Cardiac fibroblast (primary cell): ENCODE data around the gene MAML2.

Source experiments
- DNase-seq, 2 donors: peaks; one replicate each; pipeline versions ENCODE4 v3.0.0 to v3.0.0-alpha.2; 2010; ENCODE audit warnings: low read depth in 2 of 2
- H3K4me3 ChIP-seq, 2 donors: replicated peaks in 1 of 2; 1 replicate in 1 of 2; 2 replicates in 1 of 2; pipeline ENCODE4 v1.5.1; 2011; ENCODE audit warnings: low read depth in 2 of 2, low read length in 2 of 2, mild to moderate bottlenecking in 2 of 2, moderate library complexity in 1 of 2
- TF ChIP-seq, protein P1 (sequence below): IDR thresholded peaks from one replicate; pipeline ENCODE4 v1.5.1; 2011; ENCODE audit warnings: low read depth, mild to moderate bottlenecking, low read length, inconsistent platforms

MAML2 gene

GRCh38 chr11:96358321-96358720, 15.3 kb upstream of the MAML2 start:
- TF ChIP-seq, protein P1, sequence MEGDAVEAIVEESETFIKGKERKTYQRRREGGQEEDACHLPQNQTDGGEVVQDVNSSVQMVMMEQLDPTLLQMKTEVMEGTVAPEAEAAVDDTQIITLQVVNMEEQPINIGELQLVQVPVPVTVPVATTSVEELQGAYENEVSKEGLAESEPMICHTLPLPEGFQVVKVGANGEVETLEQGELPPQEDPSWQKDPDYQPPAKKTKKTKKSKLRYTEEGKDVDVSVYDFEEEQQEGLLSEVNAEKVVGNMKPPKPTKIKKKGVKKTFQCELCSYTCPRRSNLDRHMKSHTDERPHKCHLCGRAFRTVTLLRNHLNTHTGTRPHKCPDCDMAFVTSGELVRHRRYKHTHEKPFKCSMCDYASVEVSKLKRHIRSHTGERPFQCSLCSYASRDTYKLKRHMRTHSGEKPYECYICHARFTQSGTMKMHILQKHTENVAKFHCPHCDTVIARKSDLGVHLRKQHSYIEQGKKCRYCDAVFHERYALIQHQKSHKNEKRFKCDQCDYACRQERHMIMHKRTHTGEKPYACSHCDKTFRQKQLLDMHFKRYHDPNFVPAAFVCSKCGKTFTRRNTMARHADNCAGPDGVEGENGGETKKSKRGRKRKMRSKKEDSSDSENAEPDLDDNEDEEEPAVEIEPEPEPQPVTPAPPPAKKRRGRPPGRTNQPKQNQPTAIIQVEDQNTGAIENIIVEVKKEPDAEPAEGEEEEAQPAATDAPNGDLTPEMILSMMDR: no peak
- DNase-seq: no peak
- no peak overlapping the region for H3K4me3 ChIP-seq

DNA sequence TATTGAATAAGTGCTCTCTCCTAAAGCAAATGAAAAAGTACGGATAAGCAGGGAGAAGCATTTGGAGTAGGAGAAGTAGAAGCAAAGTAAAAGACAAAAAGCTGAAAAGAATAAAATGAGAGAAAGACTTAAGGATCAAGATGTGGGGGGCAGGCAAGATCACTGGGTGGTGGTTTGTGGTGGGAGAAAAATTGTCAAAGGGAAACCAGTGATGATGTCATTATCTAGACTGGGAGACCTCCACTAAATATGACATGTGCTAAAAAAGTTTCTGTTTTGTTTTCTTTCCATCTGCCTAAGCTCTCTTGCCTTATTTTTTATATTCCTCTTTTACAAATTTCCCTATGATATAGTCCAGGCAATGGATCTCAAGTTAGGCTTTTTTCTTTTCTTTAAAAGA, 14.8 kb upstream of the MAML2 start:
- TF ChIP-seq, protein P1: no peak
- no peak overlapping the region for H3K4me3 ChIP-seq
- DNase-seq: no peak

DNA sequence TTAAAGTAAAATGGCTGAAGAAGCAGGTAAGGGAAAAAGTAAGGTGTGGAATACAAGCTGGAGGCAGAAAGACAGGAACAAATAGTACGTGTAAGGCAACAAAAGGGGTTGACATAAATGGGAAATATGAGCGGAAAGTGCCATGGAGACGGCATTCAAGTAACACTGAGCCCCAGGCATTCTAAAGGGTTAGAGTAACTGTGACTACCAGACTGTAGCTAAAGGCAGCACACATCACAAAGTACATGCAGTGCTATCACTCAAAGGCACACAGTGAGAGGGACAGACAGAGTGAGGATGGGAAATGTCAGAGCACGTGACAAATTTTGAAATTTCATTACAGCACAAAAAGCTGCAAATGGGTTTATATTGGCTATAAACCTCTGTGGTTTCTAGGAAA, 13.9 kb upstream of the MAML2 start:
- TF ChIP-seq, protein P1: no peak
- no peak for DNase-seq

GRCh38 chr11:96342014-96342960, 708 bp downstream of the MAML2 start:
- peak in 1 of 2 donors; percentile 43 for DNase-seq
- peak overlapping the region; percentile 65 to 66 for H3K4me3 ChIP-seq
- TF ChIP-seq, protein P1: no peak

More for the DNA sequence above, 13.9 kb upstream of the MAML2 start:
- H3K4me3 ChIP-seq: no peak overlapping the region

DNA sequence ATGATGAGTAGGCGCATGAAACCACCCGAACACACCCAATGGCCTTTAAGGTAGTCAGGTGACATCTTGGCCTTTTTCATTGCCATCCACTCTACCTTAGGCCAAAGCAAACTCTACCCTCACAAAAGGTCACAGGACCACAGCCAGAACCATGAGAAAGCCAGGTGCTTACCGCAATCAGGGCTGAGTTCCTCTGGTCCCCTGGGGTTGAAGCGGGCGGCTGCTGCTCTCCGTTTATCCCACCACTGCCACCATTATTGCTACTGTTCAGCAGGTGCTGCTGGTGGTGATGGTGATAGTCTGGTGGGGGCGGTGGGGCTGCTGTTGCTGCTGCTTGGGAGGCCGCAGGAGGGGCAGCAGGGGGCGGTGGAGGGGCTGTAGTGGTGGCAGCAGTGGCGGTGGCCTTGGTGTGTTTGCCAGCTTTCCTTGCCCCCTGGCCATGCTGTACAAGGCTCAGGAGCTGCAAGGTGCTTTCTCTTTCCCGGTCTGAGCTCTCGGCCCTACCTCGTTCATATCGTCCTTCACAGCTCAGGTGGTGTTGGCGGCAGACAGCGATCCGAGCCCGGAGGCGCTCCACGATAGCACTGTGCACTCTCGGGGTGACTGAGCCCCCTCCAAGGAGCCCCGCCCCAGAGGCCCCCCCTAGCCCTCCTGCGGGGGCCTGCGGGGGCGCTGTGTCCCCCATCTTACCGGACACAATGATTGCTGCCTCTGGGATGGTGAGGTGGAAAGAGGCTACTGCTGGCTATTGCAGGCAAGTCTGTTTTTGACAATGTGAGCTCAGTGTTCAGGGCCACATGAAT, 1.6 kb downstream of the MAML2 start:
- peak; percentile 61 to 74 for DNase-seq
- H3K4me3 ChIP-seq: peak overlapping the region; percentile 65 to 66
- TF ChIP-seq, protein P1: peak; percentile 57

GRCh38 chr11:96340555-96340885, 2.5 kb downstream of the MAML2 start:
- TF ChIP-seq, protein P1: no peak
- H3K4me3 ChIP-seq: peak overlapping the region; percentile 65 to 66
- DNase-seq: peak; percentile 63 to 68
